ENCODE measurements around the gene SCGB1C1.
A peak's percentile ranks its signal among the peaks of the same experiment; 100 is the strongest.

The SCGB1C1 gene

DNA sequence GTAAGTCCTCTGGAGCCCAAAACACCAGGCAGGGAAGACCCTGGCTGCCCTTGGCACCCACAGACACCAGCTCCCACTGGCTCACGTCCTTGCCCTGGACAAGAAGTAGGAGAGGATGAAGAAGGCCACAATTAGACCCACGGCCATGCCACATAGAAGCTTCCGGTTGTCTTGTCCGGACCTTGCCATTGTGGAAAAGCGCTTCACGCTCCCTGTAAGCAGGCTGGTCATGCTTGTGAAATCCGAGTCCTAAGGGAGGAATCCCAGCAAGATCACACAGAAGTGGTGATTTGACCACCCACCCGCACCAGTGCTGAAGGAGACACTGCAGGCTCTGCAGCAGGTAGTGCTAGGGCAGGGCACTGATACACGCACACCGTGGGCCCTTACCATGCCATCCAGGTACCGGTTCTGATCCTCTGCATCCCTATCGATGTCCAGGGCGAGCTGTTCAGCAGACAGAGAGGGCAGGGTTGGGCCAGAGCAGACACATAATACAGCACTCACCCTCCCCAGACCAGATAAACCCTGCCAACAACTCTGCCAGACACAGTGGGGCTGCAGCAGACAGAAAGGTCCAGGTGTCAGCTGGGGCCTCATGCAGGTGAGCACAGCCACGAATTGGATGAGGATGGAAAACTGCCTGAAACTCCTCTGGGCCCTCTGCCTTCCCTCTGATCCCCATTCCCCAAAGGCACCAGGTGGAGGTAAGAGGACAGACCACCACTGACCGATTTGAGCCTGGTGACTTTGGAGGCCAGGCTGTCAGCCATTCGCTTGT lies 12.5 kb downstream of the SCGB1C1 start:
- DNase-seq (ENCODE audit: low read depth) = no peak

DNA sequence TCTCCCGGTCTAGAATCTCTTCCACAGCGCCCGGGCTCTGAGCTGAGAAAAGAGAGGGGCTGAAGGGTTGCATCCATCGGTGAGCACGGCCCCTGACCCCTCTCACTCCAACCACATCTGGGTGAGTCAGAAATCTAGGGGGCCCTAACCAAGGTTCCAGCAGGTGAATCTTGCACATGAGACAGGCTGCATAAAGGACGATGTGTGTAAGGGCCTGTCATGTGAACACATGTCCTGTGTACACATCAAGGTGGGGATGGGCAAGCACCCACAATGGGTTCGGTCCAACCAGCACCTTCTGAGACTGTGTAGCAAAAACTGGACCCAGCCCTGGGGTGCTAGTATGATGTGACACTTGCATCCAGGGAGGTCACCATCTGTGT lies 13.1 kb downstream of the SCGB1C1 start:
- DNase-seq (ENCODE audit: low read depth) = no peak

DNA sequence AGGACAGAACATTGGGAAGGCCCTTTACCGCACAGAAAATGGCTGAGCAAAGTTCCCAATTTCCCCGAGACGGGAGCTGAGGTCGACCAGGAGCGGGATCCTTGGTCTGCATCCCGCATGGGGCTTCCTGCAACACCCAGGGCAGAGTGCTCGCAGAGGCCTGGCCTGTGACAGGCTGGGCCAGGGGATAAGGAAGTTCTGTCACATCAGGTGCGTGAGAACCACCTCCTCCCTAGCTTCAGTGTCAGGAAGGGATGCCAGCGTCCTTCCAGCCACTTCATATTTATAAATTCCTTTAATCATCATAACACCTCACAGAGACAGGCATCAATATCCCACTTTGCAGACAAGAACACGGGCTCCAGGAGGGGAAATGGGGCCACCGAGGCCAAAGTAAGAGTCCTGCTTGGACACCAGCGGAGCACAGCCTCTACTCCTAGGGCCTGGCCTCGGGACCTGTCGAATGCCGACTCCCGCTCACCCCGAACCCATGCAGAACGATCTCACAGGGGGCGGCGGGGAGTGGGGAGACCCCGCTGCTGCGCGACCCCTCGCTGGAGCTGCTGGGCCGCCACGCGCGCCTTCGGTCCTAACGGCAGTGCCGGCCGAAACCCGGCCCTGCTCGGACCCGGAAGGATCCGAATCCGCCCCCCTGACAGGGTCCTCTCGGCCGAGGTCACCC lies 13.8 kb downstream of the SCGB1C1 start:
- DNase-seq (ENCODE audit: low read depth) = no peak

DNA sequence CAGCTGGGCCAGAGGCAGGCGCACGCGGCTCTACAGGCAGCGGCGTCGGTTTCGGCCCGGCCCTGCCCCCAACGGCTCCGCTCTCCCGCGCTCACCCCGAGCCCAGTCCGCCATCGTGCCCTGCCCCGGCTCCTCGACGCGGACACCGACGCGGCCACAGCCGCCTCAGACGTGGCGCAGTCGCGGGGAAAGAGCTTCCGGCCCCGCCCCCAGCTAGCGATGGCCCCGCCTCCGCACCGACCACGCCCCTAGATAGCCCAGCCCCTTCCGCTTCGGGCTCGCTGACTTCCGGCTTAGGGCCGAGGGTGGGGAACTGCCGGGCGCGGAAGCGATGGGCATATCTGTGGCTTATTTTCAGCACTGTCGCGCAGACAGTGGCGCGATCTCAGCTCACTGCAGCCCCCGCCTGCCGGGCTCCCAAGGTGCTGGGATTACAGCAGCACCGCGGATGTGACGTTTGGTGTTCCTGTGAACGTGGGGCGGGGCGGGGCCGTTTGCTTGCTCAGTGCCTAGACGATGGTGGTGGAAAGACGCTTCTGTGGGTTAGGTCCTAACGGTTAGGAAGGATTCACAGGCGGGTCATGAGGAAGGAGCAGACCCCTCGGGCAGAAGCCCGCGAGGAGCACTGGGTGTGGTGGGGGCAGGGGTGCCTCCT lies 14.5 kb downstream of the SCGB1C1 start, which contains the start of the genes BET1L and RIC8A:
BET1L (minus strand) TSS at position 192 of the 655 bp plus-strand sequence; CDS start at position 114, 78 bp downstream.
RIC8A (plus strand) TSS at position 501 of the 655 bp plus-strand sequence. CDS start 1,147 bp downstream, outside the sequence.
- peak; percentile 98 for DNase-seq (ENCODE audit: low read depth)

DNA sequence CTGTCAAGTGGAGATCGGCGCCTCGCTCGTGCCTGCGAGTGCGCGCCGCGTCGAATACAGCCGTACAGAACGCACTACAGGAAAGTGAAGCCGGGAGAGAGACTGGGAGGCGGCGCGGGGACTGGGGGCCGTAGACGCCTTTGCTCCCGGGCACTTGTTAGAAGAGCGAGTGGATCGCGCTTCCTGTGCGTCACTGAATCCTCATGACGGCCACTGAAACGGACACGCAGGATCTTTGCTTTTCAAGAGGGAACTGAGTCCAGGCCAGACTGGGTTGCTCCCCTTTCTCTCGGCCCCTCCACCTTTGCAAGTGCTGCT lies 14.9 kb downstream of the SCGB1C1 start:
- DNase-seq (ENCODE audit: low read depth) = peak; percentile 41

DNA sequence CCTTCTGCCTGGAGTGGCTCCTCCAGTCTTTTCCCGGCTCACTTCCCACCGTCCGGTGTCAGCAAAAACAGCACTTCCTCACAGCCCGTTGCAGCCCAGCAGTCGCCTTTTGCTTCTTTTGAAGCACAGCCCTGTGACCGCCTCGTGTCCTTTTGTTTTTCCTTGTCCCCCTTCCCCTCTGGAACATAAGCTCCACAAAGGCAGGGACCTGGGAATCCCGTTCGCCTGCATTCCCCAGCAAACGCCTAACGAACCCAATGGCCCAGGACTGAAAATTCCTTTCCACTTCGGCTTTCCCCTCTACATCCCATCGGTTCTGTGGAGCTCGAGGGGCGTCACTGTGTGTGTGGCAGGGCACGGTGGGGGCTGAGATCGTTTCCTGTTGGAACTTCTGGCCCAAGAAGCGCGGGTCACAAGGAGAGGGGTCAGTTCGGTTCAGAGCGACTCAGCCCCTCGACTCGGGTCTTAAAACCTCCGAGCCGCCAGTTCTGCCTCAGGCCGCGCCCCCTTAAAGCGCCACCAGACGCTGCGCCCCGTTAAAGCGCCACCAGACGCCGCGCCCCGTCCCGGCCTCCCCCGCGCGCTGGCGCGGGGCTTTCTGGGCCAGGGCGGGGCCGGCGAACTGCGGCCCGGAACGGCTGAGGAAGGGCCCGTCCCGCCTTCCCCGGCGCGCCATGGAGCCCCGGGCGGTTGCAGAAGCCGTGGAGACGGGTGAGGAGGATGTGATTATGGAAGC lies 15.5 kb downstream of the SCGB1C1 start:
- peak; percentile 49 for DNase-seq (ENCODE audit: low read depth)

DNA sequence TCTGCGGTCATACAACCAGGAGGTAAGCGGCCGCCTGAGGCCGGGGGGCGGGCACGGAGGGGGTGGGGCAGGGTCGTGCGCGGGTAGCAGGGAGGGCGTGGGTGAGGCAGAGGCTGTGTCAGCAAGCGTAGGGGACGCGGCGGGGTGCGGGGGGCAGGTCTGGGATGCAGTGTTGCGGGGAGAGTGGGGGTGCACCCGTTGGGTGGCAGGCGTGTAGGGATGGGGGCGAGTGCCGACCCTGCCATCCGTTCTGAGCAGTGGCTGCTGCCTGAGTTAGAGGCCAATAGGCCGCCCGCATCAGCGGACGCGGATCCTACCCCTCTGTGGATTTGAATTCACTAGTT lies 16.0 kb downstream of the SCGB1C1 start:
- no peak for DNase-seq (ENCODE audit: low read depth)

DNA sequence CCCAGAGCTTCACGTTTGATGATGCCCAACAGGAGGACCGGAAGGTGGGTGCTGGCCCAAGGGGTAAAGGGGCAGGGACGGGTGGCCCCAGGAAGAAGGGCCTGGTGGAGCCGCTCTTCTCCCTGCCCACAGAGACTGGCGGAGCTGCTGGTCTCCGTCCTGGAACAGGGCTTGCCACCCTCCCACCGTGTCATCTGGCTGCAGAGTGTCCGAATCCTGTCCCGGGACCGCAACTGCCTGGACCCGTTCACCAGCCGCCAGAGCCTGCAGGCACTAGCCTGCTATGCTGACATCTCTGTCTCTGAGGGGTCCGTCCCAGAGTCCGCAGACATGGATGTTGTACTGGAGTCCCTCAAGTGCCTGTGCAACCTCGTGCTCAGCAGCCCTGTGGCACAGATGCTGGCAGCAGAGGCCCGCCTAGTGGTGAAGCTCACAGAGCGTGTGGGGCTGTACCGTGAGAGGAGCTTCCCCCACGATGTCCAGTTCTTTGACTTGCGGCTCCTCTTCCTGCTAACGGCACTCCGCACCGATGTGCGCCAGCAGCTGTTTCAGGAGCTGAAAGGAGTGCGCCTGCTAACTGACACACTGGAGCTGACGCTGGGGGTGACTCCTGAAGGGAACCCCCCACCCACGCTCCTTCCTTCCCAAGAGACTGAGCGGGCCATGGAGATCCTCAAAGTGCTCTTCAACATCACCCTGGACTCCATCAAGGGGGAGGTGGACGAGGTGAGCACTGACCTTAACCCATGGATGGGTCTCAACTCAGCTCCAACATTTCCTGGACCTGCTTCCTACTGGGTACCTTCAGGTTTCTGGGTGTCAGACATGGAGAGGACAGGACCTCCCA lies 16.6 kb downstream of the SCGB1C1 start:
- no peak for DNase-seq (ENCODE audit: low read depth)

DNA sequence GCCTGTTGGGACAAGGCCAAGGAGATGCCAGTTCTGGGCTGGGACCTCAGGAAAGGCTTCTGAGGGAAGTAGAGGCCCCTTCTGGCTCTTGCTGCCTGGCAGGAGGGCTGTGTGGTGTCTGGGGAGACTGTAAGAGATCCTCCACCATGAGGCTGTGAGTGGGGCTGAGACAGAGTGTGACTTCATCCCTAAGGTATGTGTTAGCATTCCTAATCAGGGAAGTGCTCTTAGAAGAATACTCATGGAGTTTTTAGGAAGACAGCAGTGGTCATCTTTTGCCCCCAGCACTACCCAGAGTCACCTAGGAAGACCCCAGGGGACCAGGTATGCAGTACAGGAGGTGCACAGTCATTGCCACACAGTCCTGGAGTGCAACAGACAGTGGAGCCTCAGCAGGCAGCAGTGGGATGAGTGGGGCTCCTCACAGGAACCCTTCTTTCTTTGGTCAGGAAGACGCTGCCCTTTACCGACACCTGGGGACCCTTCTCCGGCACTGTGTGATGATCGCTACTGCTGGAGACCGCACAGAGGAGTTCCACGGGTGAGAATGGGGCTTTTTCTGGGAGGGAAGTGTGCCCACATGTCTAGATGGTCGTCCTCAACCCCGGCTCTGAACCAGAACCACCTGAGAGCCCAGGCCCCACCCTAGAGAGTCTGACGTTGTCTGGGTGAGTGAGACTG lies 17.4 kb downstream of the SCGB1C1 start:
- peak; percentile 80 for DNase-seq (ENCODE audit: low read depth)

DNA sequence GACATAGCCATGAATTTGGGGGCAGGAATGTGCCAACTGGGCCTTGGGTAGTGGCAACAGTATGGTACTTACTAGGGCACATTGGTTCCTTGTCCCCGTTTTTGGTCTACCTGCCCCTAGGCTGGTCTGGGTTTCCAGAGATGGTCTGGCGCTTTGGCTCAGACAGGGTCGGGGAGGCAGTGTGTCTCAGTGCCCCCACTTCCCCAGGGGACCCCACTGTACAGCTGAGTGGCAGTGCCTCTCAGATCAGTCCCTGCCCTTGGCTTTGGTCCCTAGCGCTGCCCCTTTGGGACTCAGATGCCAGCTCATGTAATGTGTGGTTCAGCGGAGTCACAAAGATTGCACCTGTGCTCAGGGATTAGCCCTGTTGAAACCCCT lies 17.9 kb downstream of the SCGB1C1 start:
- DNase-seq (ENCODE audit: low read depth) = no peak

DNA sequence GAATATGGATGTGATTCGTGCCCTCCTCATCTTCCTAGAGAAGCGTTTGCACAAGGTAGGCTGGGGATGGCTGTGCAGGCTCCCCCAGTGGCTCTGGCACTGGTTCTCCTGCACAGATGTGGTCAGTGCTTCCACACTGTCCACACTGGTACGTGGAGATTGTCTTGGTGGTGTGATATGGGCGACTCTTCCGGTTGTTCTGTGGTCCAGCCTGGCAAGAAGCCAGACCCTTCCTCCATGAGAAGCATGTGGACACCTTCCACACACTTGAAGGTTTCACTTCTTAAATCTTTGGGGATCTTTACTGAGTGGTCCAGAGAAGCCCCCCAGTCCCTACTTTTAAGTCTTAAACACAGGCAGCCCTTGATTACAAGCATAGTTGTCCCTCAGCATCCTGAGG lies 18.4 kb downstream of the SCGB1C1 start:
- DNase-seq (ENCODE audit: low read depth) = no peak

DNA sequence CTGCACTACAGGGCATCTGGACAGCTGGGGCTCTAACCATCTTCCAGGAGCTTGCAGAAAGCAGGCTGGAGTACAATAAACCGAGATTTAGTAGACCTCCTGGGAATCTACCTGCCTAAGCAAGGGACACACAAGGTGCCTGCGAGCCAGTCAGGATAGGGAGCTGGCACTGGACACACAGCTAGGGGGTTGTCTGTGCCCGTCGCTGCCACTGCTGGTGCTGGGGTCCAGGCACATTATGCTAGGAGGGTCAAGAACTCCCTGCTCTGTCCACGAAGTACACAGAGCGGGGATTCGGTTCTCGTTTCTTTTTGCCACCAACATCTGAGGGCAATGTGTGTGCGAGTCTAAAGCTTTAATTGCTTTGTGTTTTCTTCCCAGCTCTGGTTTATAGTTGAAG lies 18.9 kb downstream of the SCGB1C1 start:
- no peak for DNase-seq (ENCODE audit: low read depth)

DNA sequence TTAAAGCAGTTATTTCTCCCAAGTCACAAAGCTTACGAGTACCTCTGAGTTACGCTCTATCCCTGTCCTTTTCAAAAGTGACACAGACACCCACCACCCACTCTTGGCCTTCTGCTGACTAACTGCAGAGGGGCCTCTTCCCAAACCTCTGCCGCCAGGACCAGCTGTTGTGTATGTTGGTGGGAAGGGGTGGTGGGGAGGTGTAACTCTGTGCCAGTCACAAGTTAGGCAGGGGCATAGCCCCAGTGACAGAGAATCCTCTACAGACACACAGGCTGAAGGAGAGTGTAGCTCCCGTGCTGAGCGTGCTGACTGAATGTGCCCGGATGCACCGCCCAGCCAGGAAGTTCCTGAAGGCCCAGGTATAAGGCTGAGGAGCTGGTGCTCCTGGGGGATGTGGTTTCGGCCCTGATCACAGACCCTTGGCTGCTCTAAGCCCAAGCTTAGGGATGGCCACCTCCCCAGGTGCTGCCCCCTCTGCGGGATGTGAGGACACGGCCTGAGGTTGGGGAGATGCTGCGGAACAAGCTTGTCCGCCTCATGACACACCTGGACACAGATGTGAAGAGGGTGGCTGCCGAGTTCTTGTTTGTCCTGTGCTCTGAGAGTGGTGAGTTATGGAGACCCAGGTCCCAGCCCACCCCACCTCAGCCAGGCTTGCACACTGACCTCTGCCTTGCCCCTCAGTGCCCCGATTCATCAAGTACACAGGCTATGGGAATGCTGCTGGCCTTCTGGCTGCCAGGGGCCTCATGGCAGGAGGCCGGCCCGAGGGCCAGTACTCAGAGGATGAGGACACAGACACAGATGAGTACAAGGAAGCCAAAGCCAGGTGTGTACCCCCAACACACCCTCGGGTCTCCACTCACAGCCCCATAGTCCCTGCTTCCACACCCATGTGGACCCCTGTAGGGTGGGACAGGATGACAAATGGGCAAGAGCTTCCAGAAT lies 19.5 kb downstream of the SCGB1C1 start:
- DNase-seq (ENCODE audit: low read depth) = no peak

DNA sequence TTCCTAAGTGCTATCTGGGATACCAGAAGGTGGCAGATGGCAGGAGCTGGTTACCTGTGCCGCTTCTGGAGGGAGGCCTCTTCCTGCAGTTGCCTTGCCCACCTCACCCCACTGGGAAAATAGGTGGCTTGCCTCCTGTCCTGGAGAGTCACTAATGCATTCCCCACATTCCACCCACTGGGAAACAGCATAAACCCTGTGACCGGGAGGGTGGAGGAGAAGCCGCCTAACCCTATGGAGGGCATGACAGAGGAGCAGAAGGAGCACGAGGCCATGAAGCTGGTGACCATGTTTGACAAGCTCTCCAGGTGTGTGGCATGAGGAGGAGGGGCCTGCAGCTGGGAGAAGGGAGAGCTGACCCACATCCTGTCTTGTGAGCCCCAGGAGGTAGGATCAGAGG lies 20.2 kb downstream of the SCGB1C1 start:
- no peak for DNase-seq (ENCODE audit: low read depth)

DNA sequence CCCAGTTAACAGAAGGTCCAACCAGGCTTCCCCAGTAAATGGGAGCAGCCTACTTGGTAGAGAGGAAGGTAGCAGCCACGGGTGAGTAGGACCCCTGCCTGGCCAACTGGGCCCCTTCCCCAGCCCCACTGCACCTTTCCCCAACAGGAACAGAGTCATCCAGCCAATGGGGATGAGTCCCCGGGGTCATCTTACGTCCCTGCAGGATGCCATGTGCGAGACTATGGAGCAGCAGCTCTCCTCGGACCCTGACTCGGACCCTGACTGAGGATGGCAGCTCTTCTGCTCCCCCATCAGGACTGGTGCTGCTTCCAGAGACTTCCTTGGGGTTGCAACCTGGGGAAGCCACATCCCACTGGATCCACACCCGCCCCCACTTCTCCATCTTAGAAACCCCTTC lies 21.2 kb downstream of the SCGB1C1 start:
- DNase-seq (ENCODE audit: low read depth) = no peak

DNA sequence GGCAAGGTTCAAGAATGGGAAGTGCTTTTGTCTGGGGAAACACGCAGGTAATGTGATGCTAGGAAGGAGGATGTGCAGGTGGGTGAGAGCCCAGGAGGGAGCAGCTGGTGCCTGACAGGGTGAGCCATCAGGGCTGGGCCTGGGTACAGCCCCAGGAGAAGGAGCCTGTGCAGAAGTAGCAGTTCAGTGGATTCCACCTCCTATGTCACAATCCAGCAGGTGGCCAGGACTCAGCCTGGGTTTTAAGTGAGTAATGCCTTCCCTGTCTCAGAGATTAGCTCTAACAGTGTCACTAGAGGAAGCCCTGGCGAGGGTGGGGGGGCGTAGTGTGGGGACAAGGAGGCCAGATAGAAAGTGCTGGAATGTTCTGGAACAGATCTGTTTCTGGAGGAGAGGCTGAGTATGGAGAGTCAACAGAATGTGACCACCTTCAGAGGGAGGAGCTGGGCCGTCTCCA lies 22.7 kb downstream of the SCGB1C1 start:
- DNase-seq (ENCODE audit: low read depth) = no peak

DNA sequence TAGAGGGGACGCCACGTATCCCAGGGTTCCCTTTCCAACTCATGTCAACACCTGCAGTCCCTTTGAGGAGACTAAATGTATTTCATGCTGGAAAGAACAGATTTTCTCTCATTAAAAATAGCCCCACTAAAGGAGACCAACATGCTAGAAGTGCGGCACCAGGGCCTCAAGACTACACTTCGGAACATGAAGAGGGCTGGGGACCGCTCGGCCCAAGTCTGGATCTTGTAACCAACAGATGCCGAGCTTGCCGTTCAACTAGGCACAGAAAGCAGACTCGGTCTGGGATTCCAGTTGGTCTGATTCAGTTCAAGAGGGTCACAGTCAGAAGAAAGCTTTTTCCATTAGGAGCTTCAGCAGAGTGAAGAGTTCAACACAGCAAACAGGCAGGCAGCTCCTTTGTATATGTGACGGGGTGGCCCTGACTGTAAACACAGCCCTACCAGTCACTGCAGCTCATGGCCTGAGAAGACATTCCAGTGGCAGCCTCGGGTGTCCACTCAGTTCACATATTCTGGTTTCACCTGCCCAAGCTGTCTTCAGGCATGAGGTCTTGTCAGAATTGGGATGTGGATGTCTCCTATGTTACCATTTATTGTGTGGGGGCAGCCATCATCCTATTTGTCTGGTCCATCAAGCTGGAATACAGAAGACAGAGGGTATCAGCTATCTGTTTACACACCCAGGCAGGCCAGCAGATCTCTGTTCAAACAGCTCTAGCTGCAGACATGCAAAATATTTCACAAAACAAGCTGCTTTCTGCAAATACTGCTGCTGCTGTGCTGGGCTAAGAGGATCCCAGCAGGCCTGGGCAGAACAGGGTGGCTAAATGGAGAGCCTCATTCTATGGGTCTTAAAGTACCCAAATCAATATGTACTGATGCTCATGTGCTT lies 23.4 kb downstream of the SCGB1C1 start:
- no peak for DNase-seq (ENCODE audit: low read depth)

DNA sequence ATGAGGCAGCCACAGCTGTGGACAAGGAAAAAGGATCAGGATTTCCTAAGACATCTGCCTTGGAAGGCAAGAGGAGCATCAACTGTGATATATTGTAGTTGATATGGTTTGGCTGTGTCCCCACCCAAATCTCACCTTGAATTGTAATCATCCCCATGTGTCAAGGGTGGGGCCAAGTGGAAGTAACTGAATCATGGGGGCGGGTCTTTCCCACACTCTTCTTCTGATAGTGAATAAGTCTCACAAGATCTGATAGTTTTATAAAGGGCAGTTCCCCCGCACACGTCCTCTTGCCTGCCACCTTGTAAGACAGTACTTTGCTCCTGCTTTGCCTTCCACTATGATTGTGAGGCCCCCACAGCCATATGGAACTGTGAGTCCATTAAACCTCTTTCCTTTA lies 24.8 kb downstream of the SCGB1C1 start:
- DNase-seq (ENCODE audit: low read depth) = no peak

Data from amniotic epithelial cell (primary cell).